Gastrocnemius medialis (tissue), 4 donors: ENCODE data around the gene MYO3B.

Source experiments
- POLR2A ChIP-seq, 2 donors: fragments of 450-650 bp; IDR thresholded peaks; one replicate each; pipeline ENCODE4 v1.6.1; 2017; ENCODE audit warnings: antibody characterized with exemption in 2 of 2, mild to moderate bottlenecking in 2 of 2, moderate library complexity in 2 of 2
- TF ChIP-seq, protein P1 (sequence below), 5 experiments: fragments of 450-650 bp in 3 of 5; fragments of 200-600 bp in 2 of 5; sonication (generic) in 2 of 5; IDR thresholded peaks in 4 of 5; conservative IDR thresholded peaks in 1 of 5; 1 replicate in 4 of 5; 2 replicates in 1 of 5; pipeline ENCODE4 v1.5.1; 2016 to 2019; ENCODE audit warnings: antibody characterized with exemption in 5 of 5, mild to moderate bottlenecking in 3 of 5, moderate library complexity in 3 of 5

DNA sequence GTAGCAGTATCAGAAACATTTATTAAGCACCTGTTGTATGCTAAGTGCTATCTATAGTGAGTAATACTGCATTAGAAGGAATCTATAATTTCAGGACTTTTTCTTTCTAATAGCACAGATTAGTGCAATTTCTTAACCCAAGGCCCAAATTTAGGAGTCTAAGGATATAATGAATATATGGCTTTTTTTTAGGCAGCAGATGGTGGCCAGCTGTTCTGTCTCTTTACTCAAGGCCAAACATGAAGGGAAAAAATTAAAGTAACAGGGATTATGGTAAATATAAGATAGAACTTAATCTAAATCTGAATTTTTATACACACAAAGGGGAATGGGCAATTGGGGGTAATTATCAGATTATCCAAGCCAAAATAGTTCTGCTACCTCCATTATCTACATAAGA lies 306.6 kb downstream of the MYO3B start:
- TF ChIP-seq, protein P1, sequence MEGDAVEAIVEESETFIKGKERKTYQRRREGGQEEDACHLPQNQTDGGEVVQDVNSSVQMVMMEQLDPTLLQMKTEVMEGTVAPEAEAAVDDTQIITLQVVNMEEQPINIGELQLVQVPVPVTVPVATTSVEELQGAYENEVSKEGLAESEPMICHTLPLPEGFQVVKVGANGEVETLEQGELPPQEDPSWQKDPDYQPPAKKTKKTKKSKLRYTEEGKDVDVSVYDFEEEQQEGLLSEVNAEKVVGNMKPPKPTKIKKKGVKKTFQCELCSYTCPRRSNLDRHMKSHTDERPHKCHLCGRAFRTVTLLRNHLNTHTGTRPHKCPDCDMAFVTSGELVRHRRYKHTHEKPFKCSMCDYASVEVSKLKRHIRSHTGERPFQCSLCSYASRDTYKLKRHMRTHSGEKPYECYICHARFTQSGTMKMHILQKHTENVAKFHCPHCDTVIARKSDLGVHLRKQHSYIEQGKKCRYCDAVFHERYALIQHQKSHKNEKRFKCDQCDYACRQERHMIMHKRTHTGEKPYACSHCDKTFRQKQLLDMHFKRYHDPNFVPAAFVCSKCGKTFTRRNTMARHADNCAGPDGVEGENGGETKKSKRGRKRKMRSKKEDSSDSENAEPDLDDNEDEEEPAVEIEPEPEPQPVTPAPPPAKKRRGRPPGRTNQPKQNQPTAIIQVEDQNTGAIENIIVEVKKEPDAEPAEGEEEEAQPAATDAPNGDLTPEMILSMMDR (IDR thresholded peaks at IDR 0.05 in 4 of 5, conservative IDR thresholded peaks at IDR 0.05 in 1 of 5), result no peak
- no peak for TF ChIP-seq POLR2A (IDR thresholded peaks at IDR 0.05)
